HG03196 (cell line): ENCODE results near the gene CCL7.

Experiments
- ATAC-seq: cut with Tn5 transposase; IDR thresholded peaks from one replicate; pipeline ENCODE4 v1.9.1; 2021; ENCODE audit not compliant: unreplicated experiment

CCL7 gene

GRCh38 chr17:34283571-34283970 is 13.6 kb downstream of the CCL7 start:
- no peak for ATAC-seq

- no peak for ATAC-seq
These were observed 15.3 kb downstream of the CCL7 start, which contains the start of gene CCL11 for GRCh38 chr17:34285286-34285792. TSS of gene CCL11 (plus strand) at chr17:34285742. CDS start at chr17:34285809, 67 bp downstream.

- no peak for ATAC-seq
These were observed 17.9 kb downstream of the CCL7 start for GRCh38 chr17:34287875-34288274.

GRCh38 chr17:34290586-34290985 is 20.6 kb downstream of the CCL7 start:
- ATAC-seq, result no peak

- ATAC-seq, result no peak
These were observed 21.8 kb downstream of the CCL7 start for GRCh38 chr17:34291721-34292348.

- ATAC-seq, result no peak
These were observed 29.0 kb downstream of the CCL7 start for GRCh38 chr17:34299027-34299426.

GRCh38 chr17:34299956-34300577 is 30.0 kb downstream of the CCL7 start:
- no peak for ATAC-seq

- no peak for ATAC-seq
These were observed 30.8 kb downstream of the CCL7 start for GRCh38 chr17:34300652-34301370.

GRCh38 chr17:34301986-34302385 is 32.0 kb downstream of the CCL7 start:
- no peak for ATAC-seq

- ATAC-seq, result no peak
These were observed 32.6 kb downstream of the CCL7 start for GRCh38 chr17:34302636-34303035.

- ATAC-seq, result no peak
These were observed 33.6 kb downstream of the CCL7 start for GRCh38 chr17:34303606-34304005.

- no peak for ATAC-seq
These were observed 35.0 kb downstream of the CCL7 start for GRCh38 chr17:34305061-34305460.

- no peak for ATAC-seq
These were observed 35.6 kb downstream of the CCL7 start for GRCh38 chr17:34305606-34306005.

- no peak for ATAC-seq
These were observed 36.4 kb downstream of the CCL7 start for GRCh38 chr17:34306466-34306865.

GRCh38 chr17:34307110-34307509 is 37.1 kb downstream of the CCL7 start:
- no peak for ATAC-seq

- no peak for ATAC-seq
These were observed 38.4 kb downstream of the CCL7 start for GRCh38 chr17:34308371-34308770.

GRCh38 chr17:34311291-34311690 is 41.3 kb downstream of the CCL7 start:
- no peak for ATAC-seq

- no peak for ATAC-seq
These were observed 42.1 kb downstream of the CCL7 start for GRCh38 chr17:34312080-34312479.

- ATAC-seq, result no peak
These were observed 43.1 kb downstream of the CCL7 start for GRCh38 chr17:34313164-34313563.

GRCh38 chr17:34314279-34314678 is 44.3 kb downstream of the CCL7 start:
- ATAC-seq, result no peak

GRCh38 chr17:34318474-34318873 is 48.5 kb downstream of the CCL7 start:
- ATAC-seq, result no peak

GRCh38 chr17:34319039-34319483 is 49.0 kb downstream of the CCL7 start, which contains the start of gene CCL8:
TSS of gene CCL8 (plus strand) at chr17:34319435. CDS start at chr17:34319502, 67 bp downstream.
- no peak for ATAC-seq
